ENCODE measurements around the gene TRAF1. TPM values are rescaled to one million over a fixed set of nuclear protein-coding genes. Genes with fewer than 3 reads are reported as not detected.

The TRAF1 gene
- polyA plus RNA-seq, 1 donor from 2014 or later: 0.89 TPM

- H2AFZ ChIP-seq (ENCODE audit: low read depth, low read length): no peak overlapping the region
These were observed 2.1 kb upstream of the TRAF1 start for GRCh38 chr9:120928483-120929228.

GRCh38 chr9:120928015-120928482, 1.5 kb upstream of the TRAF1 start:
- no peaks in the 10 kb centered on the region for H3K79me2 ChIP-seq (replicated peaks; ENCODE audit: insufficient read depth, low read length)
- H3K27ac ChIP-seq (ENCODE audit: low read length): no peak overlapping the region
- no peaks in the 10 kb centered on the region for H4K20me1 ChIP-seq (ENCODE audit: insufficient read depth)
- no peaks in the 10 kb centered on the region for H3K9me2 ChIP-seq (ENCODE audit: insufficient read depth, low read length)
- H3F3A ChIP-seq (ENCODE audit: insufficient read depth, low read length, poor library complexity, severe bottlenecking): no peaks in the 10 kb centered on the region
- TF ChIP-seq SMC3 (conservative IDR thresholded peaks at IDR 0.05; ENCODE audit: poor library complexity) (no peak), EZH2 (IDR thresholded peaks at IDR 0.05; ENCODE audit: borderline replicate concordance, insufficient read depth, low read length, poor library complexity, severe bottlenecking) (no peak), POLR2AphosphoS5 (IDR thresholded peaks at IDR 0.05) (no peak), RAD21 (conservative IDR thresholded peaks at IDR 0.05) (no peak), MXI1 (conservative IDR thresholded peaks at IDR 0.05; ENCODE audit: poor library complexity, severe bottlenecking) (no peak), EP300 (conservative IDR thresholded peaks at IDR 0.05; ENCODE audit: poor library complexity, severe bottlenecking) (no peak), TAF1 (IDR thresholded peaks at IDR 0.05; ENCODE audit: low read depth) (no peak)
- TF ChIP-seq, protein P1, sequence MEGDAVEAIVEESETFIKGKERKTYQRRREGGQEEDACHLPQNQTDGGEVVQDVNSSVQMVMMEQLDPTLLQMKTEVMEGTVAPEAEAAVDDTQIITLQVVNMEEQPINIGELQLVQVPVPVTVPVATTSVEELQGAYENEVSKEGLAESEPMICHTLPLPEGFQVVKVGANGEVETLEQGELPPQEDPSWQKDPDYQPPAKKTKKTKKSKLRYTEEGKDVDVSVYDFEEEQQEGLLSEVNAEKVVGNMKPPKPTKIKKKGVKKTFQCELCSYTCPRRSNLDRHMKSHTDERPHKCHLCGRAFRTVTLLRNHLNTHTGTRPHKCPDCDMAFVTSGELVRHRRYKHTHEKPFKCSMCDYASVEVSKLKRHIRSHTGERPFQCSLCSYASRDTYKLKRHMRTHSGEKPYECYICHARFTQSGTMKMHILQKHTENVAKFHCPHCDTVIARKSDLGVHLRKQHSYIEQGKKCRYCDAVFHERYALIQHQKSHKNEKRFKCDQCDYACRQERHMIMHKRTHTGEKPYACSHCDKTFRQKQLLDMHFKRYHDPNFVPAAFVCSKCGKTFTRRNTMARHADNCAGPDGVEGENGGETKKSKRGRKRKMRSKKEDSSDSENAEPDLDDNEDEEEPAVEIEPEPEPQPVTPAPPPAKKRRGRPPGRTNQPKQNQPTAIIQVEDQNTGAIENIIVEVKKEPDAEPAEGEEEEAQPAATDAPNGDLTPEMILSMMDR (IDR thresholded peaks at IDR 0.05; ENCODE audit: poor library complexity, severe bottlenecking): no peak
- TF ChIP-seq, protein P2, sequence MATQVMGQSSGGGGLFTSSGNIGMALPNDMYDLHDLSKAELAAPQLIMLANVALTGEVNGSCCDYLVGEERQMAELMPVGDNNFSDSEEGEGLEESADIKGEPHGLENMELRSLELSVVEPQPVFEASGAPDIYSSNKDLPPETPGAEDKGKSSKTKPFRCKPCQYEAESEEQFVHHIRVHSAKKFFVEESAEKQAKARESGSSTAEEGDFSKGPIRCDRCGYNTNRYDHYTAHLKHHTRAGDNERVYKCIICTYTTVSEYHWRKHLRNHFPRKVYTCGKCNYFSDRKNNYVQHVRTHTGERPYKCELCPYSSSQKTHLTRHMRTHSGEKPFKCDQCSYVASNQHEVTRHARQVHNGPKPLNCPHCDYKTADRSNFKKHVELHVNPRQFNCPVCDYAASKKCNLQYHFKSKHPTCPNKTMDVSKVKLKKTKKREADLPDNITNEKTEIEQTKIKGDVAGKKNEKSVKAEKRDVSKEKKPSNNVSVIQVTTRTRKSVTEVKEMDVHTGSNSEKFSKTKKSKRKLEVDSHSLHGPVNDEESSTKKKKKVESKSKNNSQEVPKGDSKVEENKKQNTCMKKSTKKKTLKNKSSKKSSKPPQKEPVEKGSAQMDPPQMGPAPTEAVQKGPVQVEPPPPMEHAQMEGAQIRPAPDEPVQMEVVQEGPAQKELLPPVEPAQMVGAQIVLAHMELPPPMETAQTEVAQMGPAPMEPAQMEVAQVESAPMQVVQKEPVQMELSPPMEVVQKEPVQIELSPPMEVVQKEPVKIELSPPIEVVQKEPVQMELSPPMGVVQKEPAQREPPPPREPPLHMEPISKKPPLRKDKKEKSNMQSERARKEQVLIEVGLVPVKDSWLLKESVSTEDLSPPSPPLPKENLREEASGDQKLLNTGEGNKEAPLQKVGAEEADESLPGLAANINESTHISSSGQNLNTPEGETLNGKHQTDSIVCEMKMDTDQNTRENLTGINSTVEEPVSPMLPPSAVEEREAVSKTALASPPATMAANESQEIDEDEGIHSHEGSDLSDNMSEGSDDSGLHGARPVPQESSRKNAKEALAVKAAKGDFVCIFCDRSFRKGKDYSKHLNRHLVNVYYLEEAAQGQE (IDR thresholded peaks at IDR 0.05; ENCODE audit: borderline replicate concordance): no peak
- no peaks in the 10 kb centered on the region for H3K36me3 ChIP-seq (ENCODE audit: insufficient read depth, low read length)
- H3K4me2 ChIP-seq (ENCODE audit: low read length): no peak overlapping the region
- no peak overlapping the region for H3K9ac ChIP-seq (ENCODE audit: low read length)
- H3K4me3 ChIP-seq (ENCODE audit: low read length): peak overlapping the region; percentile 62
- peaks cover 15% of the 10 kb centered on the region for H3K27me3 ChIP-seq (ENCODE audit: insufficient read depth, low read depth, low read length)
- no peaks in the 10 kb centered on the region for H3K9me3 ChIP-seq (ENCODE audit: low read length)
- H2AFZ ChIP-seq (ENCODE audit: low read depth, low read length): no peak overlapping the region

More at GRCh38 chr9:120928483-120929228, 2.1 kb upstream of the TRAF1 start:
- Histone ChIP-seq H3K27ac (ENCODE audit: low read length) (no peak overlapping the region), H3K9me3 (ENCODE audit: low read length) (no peaks in the 10 kb centered on the region), H4K20me1 (ENCODE audit: insufficient read depth) (no peaks in the 10 kb centered on the region), H3K4me3 (ENCODE audit: low read length) (peak overlapping the region; percentile 62), H3F3A (ENCODE audit: insufficient read depth, low read length, poor library complexity, severe bottlenecking) (no peaks in the 10 kb centered on the region), H3K79me2 (replicated peaks; ENCODE audit: insufficient read depth, low read length) (no peaks in the 10 kb centered on the region), H3K27me3 (ENCODE audit: insufficient read depth, low read depth, low read length) (peaks cover 15% of the 10 kb centered on the region), H3K4me2 (ENCODE audit: low read length) (no peak overlapping the region), H3K36me3 (ENCODE audit: insufficient read depth, low read length) (no peaks in the 10 kb centered on the region), H3K9me2 (ENCODE audit: insufficient read depth, low read length) (no peaks in the 10 kb centered on the region), H3K9ac (ENCODE audit: low read length) (peak overlapping the region; percentile 49)
- no peak for TF ChIP-seq SMC3 (conservative IDR thresholded peaks at IDR 0.05; ENCODE audit: poor library complexity)

Data from neural cell (in vitro differentiated cells).